Vagina (tissue), 2 donors: ENCODE measurements around the gene MEGF6.

ENCODE experiments used
- CTCF ChIP-seq, 3 experiments: fragments of 450-650 bp in 2 of 3; fragments of 200-600 bp in 1 of 3; sonication (generic) in 1 of 3; IDR thresholded peaks; one replicate each; pipeline ENCODE4 v1.5.1; 2017 to 2019; ENCODE audit warnings: antibody characterized with exemption in 3 of 3, mild to moderate bottlenecking in 2 of 3, moderate library complexity in 2 of 3
- POLR2A ChIP-seq, 2 donors: fragments of 450-650 bp; IDR thresholded peaks; one replicate each; pipeline ENCODE4 v1.6.1; 2017; ENCODE audit warnings: antibody characterized with exemption in 2 of 2, mild to moderate bottlenecking in 2 of 2, moderate library complexity in 2 of 2
- POLR2AphosphoS5 ChIP-seq, 2 donors: sonication (generic); formaldehyde crosslinking; IDR thresholded peaks; one replicate each; pipeline ENCODE4 v1.9.0; 2017; ENCODE audit warnings: antibody characterized with exemption in 2 of 2, mild to moderate bottlenecking in 2 of 2, low read depth in 1 of 2; ENCODE audit not compliant: insufficient read depth in 1 of 2

GRCh38 chr1:3456449-3456963 is 154.8 kb downstream of the MEGF6 start:
- TF ChIP-seq CTCF (IDR thresholded peaks at IDR 0.05) (no peak), POLR2A (IDR thresholded peaks at IDR 0.05) (no peak), POLR2AphosphoS5 (IDR thresholded peaks at IDR 0.05; ENCODE audit: insufficient read depth in 1 of 2, low read depth in 1 of 2) (no peak)
